GM12864 (cell line): Measurements from ENCODE around the gene ITPKC.

ENCODE experiments used
- DNase-seq: peaks from one replicate; pipeline ENCODE4 v3.0.0-alpha.2; 2011; ENCODE audit warnings: low read depth
- H3K4me3 ChIP-seq: 2 replicates; pipeline ENCODE4 v1.5.1; 2011; ENCODE audit warnings: mild to moderate bottlenecking, low read depth, low read length, control low read depth
- TF ChIP-seq, protein P1 (sequence below): IDR thresholded peaks from 2 replicates; pipeline ENCODE4 v1.5.1; 2011; ENCODE audit warnings: low read depth, mild to moderate bottlenecking, moderate library complexity, low read length, control low read depth, inconsistent platforms; ENCODE audit errors: missing control alignments

ITPKC gene

DNA sequence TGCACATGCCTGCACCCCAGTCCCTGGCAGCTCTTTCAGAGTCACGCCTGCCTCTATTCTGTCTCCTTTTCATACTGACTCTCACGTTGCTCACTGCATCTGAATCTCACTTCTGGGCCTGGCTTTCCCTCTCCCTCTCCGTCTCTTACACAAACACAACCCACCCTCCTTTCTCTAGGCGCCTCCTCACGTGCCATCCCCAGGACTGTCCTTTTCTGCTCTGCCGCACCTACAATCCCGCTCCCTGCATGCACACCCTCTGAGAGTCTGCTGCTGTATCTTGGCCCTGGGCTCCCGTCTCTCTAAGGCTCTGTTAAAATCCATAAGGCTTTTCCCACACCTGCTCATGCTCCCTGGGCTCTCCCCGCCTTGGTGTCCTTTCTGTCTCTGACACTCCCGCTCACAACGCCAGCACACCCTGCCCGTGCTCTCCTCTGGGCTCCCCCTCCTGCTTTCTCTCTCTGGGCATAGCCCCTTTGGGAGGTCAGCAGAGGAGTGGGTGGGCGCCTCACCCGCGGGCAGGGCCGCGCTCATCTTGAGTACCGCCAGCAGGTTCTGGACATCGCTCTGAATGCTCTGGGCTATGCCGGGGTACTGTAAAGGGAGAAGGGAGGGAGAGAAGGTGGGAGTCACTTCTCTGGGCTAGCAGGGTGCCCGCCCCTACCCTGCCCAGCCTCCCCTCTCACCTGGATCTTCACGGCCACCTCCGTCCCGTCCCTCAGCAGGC, 13.7 kb upstream of the ITPKC start:
- H3K4me3 ChIP-seq: no peak overlapping the region
- TF ChIP-seq, protein P1, sequence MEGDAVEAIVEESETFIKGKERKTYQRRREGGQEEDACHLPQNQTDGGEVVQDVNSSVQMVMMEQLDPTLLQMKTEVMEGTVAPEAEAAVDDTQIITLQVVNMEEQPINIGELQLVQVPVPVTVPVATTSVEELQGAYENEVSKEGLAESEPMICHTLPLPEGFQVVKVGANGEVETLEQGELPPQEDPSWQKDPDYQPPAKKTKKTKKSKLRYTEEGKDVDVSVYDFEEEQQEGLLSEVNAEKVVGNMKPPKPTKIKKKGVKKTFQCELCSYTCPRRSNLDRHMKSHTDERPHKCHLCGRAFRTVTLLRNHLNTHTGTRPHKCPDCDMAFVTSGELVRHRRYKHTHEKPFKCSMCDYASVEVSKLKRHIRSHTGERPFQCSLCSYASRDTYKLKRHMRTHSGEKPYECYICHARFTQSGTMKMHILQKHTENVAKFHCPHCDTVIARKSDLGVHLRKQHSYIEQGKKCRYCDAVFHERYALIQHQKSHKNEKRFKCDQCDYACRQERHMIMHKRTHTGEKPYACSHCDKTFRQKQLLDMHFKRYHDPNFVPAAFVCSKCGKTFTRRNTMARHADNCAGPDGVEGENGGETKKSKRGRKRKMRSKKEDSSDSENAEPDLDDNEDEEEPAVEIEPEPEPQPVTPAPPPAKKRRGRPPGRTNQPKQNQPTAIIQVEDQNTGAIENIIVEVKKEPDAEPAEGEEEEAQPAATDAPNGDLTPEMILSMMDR: no peak
- DNase-seq: no peak

DNA sequence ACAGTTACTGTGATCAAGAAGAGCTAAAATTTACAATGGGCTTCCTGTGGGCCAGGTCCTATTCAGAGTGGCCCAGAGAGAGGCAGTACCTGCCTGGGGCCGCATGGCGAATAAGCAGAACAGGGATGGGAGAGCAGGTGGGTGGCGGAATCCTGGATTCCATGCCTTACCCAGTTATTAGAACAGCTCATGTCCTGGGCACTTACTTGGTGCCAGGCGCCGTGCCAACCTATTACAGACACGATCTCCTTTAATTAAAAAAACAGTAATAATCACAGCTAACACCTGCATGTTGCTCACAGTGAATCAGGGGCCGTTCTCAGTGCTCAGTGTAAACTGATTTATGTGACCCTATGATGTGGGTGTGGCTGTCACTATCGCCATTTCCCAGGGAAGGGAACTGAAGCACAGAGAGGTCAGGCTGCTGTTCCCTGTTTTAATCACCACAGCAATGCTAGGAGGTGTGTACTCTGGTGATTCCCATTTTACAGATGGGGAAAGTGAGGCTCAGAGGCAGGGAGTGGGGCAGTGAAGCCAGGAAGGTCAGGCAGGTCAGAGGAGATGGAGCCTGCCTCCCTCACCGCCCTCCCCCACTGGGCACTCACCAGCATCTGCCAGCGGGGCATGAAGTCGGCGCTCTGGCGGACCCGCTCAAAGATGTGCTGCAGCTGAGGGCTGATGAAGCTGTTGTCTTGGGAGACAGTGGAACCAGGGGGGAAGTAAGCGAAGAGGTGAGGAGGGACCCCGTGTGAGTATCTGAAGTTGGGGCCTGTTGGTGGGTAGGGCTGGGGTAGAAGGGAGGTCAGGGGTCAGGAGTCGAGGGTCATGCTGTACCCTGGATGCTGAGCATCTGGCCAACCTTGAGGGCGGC, 12.2 kb upstream of the ITPKC start:
- DNase-seq: no peak
- TF ChIP-seq, protein P1: no peak
- H3K4me3 ChIP-seq: no peak overlapping the region

DNA sequence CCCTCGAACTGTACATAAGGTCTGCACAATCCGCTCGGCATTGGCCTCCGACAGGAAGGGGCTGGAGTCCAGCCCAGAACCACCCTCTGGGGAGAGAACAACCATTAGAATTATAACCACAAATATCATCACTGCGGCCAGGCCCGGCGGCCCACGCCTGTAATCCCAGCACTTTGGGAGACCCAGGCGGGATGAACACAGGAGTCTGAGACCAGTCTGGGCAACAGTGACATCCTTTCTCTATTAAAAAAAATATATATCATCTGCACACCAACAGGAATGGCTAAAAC, 11.6 kb upstream of the ITPKC start:
- TF ChIP-seq, protein P1: no peak
- no peak overlapping the region for H3K4me3 ChIP-seq
- DNase-seq: no peak

DNA sequence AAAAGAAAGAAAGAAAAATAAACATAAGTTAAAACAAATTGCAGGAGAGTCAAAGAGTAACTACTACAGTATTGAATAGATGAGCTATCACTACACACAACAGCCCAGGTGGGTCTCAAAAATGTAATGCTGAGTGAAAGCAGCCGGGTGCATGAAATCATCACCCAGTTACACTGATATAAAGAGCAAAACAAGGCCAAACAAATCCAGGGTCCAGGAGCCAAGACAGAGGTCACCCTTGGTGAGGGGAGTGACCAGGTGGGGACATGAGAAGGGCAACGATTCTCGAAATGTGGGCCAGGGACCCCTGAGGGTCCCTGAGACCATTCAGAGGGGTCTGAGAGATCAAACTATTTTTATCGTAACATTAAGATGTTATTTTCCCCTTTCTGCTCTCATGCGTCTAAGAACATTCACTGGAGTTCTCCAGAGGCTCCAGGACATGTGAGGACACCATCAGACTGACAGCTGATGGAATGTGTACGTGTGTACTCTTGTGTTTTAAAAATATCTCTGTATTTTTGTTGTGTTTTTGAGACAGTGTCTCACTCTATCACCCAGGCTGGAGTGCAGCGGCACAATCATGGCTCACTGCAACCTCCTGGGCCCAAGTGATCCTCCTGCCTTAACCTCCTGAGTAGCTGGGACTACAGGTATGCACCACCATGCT, 10.8 kb upstream of the ITPKC start:
- no peak for DNase-seq
- TF ChIP-seq, protein P1: no peak
- H3K4me3 ChIP-seq: no peak overlapping the region

DNA sequence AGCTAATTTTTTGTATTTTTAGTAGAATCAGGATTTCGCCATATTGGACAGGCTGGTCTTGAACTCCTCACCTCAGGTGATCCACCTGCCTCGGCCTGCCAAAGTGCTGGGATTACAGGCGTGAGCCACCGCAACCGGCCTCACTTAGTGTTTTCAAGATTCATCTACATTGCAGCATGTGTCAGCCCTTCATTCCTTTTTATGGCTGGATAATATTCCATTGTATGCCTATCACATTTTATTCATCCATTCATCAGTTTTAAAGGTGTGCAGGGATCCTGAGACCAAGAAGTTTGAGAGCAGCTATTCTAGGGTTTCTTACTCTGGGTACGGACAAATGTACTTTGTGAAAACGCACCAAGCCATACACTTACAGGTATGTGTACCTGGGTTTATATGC, 9.3 kb upstream of the ITPKC start:
- DNase-seq: no peak
- TF ChIP-seq, protein P1: no peak
- H3K4me3 ChIP-seq: no peak overlapping the region

DNA sequence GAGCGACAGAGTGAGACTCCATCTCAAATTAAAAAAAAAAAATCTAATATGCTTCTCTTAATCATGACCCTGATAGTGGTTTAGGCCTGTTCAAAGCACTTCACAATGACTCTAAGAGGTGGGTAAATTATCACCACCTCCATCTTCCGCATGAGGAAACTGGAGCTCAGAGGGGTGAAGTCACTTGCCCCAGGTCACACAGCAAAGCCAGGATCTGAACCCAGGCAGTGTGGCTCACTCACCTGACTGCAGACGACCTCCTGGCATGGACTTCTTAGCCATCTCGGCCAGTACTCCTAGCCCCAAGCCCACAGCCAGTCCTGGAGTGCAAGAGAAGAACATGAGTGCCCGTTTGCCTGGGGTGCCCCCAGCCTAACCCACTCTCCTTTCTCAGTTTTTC, 7.1 kb upstream of the ITPKC start:
- TF ChIP-seq, protein P1: no peak
- no peak for DNase-seq
- no peak overlapping the region for H3K4me3 ChIP-seq
